ENCODE measurements around the gene GPRC5A. TPM values are rescaled to one million over a fixed set of nuclear protein-coding genes. Genes with fewer than 3 reads are reported as not detected.
A peak's percentile ranks its signal among the peaks of the same experiment; 100 is the strongest.

Gene GPRC5A
- total and polyA plus RNA-seq, 2 of the 4 experiments (the other 2 are of a cell fraction) = 49.6 to 201 TPM

GRCh38 chr12:12887471-12887870 lies 3.9 kb upstream of the GPRC5A start:
- no peak overlapping the region for H2BK5ac ChIP-seq (ENCODE audit: low read depth, low read length, poor library complexity, severe bottlenecking)
- H3K9ac ChIP-seq (ENCODE audit: low read depth, low read length) = no peak overlapping the region
- peak overlapping the region; percentile 20; the same call in 1 of the 3 replicates for H2BK15ac ChIP-seq (ENCODE audit: low read depth, low read length)
- no peak overlapping the region; the same call in 1 of the 2 replicates for H3K4ac ChIP-seq (ENCODE audit: low read depth, low read length)
- ChIA-PET POLR2A (ENCODE audit: unreplicated experiment) (no interaction called here), CTCF (no interaction called here)
- H3K4me1 ChIP-seq (ENCODE audit: control insufficient read depth, insufficient read depth, low read length) = peaks cover 13% of the 10 kb centered on the region
- 0 out of 2 replicates have a peak overlapping the region, but pooled peaks have one; percentile 9 for H2BK20ac ChIP-seq (ENCODE audit: low read depth, low read length)
- no peak overlapping the region for H2AFZ ChIP-seq (replicated peaks; ENCODE audit: low read length, poor library complexity)
- ATAC-seq (ENCODE audit: low read depth) = no peak
- TF ChIP-seq CHD1 (IDR thresholded peaks at IDR 0.05; ENCODE audit: low read depth, low read length) = no peak
- TF ChIP-seq RAD21 (IDR thresholded peaks at IDR 0.05; ENCODE audit: low read length) = no peak
- no peak for TF ChIP-seq FOS (IDR thresholded peaks at IDR 0.05; ENCODE audit: low read depth, low read length)
- TF ChIP-seq NFE2L2 (IDR thresholded peaks at IDR 0.05; ENCODE audit: low read depth, low read length) = no peak
- no peak for TF ChIP-seq RFX5 (IDR thresholded peaks at IDR 0.05; ENCODE audit: low read depth, low read length)
- no peak for TF ChIP-seq POLR2A (IDR thresholded peaks at IDR 0.05; ENCODE audit: low read depth, low read length)
- TF ChIP-seq, protein P1, sequence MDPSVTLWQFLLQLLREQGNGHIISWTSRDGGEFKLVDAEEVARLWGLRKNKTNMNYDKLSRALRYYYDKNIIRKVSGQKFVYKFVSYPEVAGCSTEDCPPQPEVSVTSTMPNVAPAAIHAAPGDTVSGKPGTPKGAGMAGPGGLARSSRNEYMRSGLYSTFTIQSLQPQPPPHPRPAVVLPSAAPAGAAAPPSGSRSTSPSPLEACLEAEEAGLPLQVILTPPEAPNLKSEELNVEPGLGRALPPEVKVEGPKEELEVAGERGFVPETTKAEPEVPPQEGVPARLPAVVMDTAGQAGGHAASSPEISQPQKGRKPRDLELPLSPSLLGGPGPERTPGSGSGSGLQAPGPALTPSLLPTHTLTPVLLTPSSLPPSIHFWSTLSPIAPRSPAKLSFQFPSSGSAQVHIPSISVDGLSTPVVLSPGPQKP (IDR thresholded peaks at IDR 0.05; ENCODE audit: borderline replicate concordance, low read depth, low read length) = no peak
- no peak for TF ChIP-seq SMC3 (IDR thresholded peaks at IDR 0.05; ENCODE audit: low read depth, low read length)
- no peak for TF ChIP-seq MAFK (IDR thresholded peaks at IDR 0.05; ENCODE audit: low read depth, low read length)
- no peak for TF ChIP-seq CTCF (conservative IDR thresholded peaks at IDR 0.05; ENCODE audit: low read depth, low read length)
- no peak for TF ChIP-seq RCOR1 (IDR thresholded peaks at IDR 0.05; ENCODE audit: insufficient replicate concordance, low read length)
- no peak for TF ChIP-seq CEBPB (IDR thresholded peaks at IDR 0.05; ENCODE audit: low read depth, low read length)
- no peak for TF ChIP-seq MAZ (IDR thresholded peaks at IDR 0.05; ENCODE audit: borderline replicate concordance, low read depth, low read length)
- no peak for TF ChIP-seq MXI1 (IDR thresholded peaks at IDR 0.05; ENCODE audit: borderline replicate concordance, low read depth, low read length)
- no peak for TF ChIP-seq BHLHE40 (IDR thresholded peaks at IDR 0.05; ENCODE audit: low read depth, low read length)
- TF ChIP-seq, protein P2, sequence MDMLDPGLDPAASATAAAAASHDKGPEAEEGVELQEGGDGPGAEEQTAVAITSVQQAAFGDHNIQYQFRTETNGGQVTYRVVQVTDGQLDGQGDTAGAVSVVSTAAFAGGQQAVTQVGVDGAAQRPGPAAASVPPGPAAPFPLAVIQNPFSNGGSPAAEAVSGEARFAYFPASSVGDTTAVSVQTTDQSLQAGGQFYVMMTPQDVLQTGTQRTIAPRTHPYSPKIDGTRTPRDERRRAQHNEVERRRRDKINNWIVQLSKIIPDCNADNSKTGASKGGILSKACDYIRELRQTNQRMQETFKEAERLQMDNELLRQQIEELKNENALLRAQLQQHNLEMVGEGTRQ (IDR thresholded peaks at IDR 0.05; ENCODE audit: low read depth, low read length) = no peak
- in situ Hi-C loops (cut with MboI; ENCODE audit: low sequenced_read_pairs) = loop anchor here (10.0 kb wide), 1 partner anchor 53 kb away; no protein-coding TSS in a partner anchor
- no peak overlapping the region for H3K18ac ChIP-seq (ENCODE audit: low read depth, low read length)
- peak overlapping the region; percentile 66 for H2AK5ac ChIP-seq (ENCODE audit: low read depth, low read length)
- H3K14ac ChIP-seq (replicated peaks; ENCODE audit: low read depth, low read length) = no peak overlapping the region
- H4K91ac ChIP-seq (ENCODE audit: insufficient read depth, low read depth, low read length) = no peak overlapping the region
- no peak overlapping the region for H3K4me3 ChIP-seq (ENCODE audit: insufficient read depth, low read depth, low read length)
- H3K56ac ChIP-seq (ENCODE audit: extremely low read depth, insufficient read depth, low read length) = no peak overlapping the region
- H3K4me2 ChIP-seq (ENCODE audit: low read depth, low read length) = no peak overlapping the region
- H3K27me3 ChIP-seq (ENCODE audit: control insufficient read depth, insufficient read depth, low read length) = no peaks in the 10 kb centered on the region
- H4K8ac ChIP-seq (ENCODE audit: low read depth in 2 of 2, low read length in 2 of 2) = no peak overlapping the region
- dilution Hi-C loops (cut with HindIII; ENCODE audit: low sequenced_read_pairs, unreplicated experiment) = no loop called here
- H3K36me3 ChIP-seq (ENCODE audit: control insufficient read depth, insufficient read depth, low read length) = no peaks in the 10 kb centered on the region
- H2BK120ac ChIP-seq (ENCODE audit: low read depth, low read length) = peak overlapping the region; percentile 21; the same call in 1 of the 2 replicates
- peaks cover 15% of the 10 kb centered on the region for H3K9me1 ChIP-seq (ENCODE audit: insufficient read depth, low read length)
- intact Hi-C loops (cut with micrococcal nuclease) = no loop called here
- H2AK9ac ChIP-seq (replicated peaks; ENCODE audit: low read depth, low read length, poor library complexity) = no peak overlapping the region
- H3K9me3 ChIP-seq (ENCODE audit: control insufficient read depth, insufficient read depth, low read length) = no peaks in the 10 kb centered on the region
- H4K5ac ChIP-seq (ENCODE audit: low read depth, low read length) = no peak overlapping the region
- 82% methylated on average over 2 of the region's 7 CpGs; no CpG with 5 or more reads in 1 of the 2 experiments for WGBS, 2 experiments (ENCODE audit: extremely low coverage in 2 of 2, insufficient read length in 1 of 2)
- no peak for DNase-seq
- H3K27ac ChIP-seq (ENCODE audit: insufficient read depth, low read length) = no peak overlapping the region
- H3K23ac ChIP-seq (ENCODE audit: low read depth, low read length) = no peak overlapping the region
- H4K20me1 ChIP-seq (ENCODE audit: insufficient read depth, low read length) = no peaks in the 10 kb centered on the region
- H3K79me1 ChIP-seq (ENCODE audit: low read depth in 1 of 2, low read length in 2 of 2) = peaks cover 14 to 24% of the 10 kb centered on the region in 2 experiments; a peak in 3 of 4 replicates
- BruUV-seq (replicated peaks) = no TSS peak
